Measurements from ENCODE around the gene SERPINA4.

DNA sequence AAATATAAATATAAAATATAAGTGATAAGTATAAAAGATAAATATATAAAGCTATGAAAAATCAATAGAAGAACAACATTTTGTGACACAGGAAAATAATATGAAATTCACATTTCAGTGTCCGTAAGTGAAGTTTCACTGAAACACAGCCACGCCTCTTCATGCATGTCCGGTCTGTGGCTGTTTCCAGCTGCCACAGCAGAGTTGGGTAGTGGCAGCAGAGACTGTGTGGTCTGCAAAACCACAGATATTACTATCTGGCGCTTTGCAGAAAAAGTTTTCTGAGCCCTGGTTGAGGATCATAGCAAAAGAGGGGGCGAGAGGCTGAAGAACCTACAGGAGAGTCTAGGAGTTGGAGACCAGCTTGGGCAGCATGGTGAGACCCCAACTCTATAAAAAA is 780 bp downstream of the SERPINA4 start:
- no peak for TF ChIP-seq SUZ12 (IDR thresholded peaks at IDR 0.05; ENCODE audit: extremely low read depth, insufficient read depth, insufficient read length)
- TF ChIP-seq ZNF274 (IDR thresholded peaks at IDR 0.05; ENCODE audit: low read depth, low read length) = no peak
- no peak for TF ChIP-seq YY1 (IDR thresholded peaks at IDR 0.05; ENCODE audit: insufficient read depth, insufficient read length)

Measured in NT2/D1 (cell line).